Astrocyte (in vitro differentiated cells and primary cell): ENCODE results near the gene EFNB3. TPM values are rescaled to one million over a fixed set of nuclear protein-coding genes. Genes with fewer than 3 reads are reported as not detected.

Experiments used
- DNase-seq: peaks from one replicate; pipeline ENCODE4 v3.0.0-alpha.2; 2010; ENCODE audit warnings: low read depth
- FAIRE-seq: peaks from 2 replicates; lab custom pipeline; 2011; peaks lifted over from hg19 to GRCh38; lab: Jason Lieb, UNC
- H2AFZ ChIP-seq: 2 replicates; pipeline ENCODE4 v1.6.0; 2012; ENCODE audit warnings: low read depth, low read length, inconsistent platforms
- H3K27ac ChIP-seq: 2 replicates; pipeline ENCODE4 v1.5.1; 2011; ENCODE audit warnings: low read depth, low read length, inconsistent platforms
- H3K27me3 ChIP-seq: 2 replicates; pipeline ENCODE4 v1.6.0; 2011; ENCODE audit warnings: low read length, inconsistent platforms; ENCODE audit not compliant: insufficient read depth
- H3K36me3 ChIP-seq: 2 replicates; pipeline ENCODE4 v1.5.1; 2011; ENCODE audit warnings: low read length, inconsistent platforms; ENCODE audit not compliant: insufficient read depth
- H3K4me1 ChIP-seq: 2 replicates; pipeline ENCODE4 v1.5.1; 2011; ENCODE audit warnings: low read length, inconsistent platforms; ENCODE audit not compliant: insufficient read depth
- H3K4me2 ChIP-seq: 2 replicates; pipeline ENCODE4 v1.6.0; 2012; ENCODE audit warnings: low read length, inconsistent platforms
- H3K4me3 ChIP-seq: 2 replicates; pipeline ENCODE4 v1.5.1; 2011; ENCODE audit warnings: low read depth, mild to moderate bottlenecking, low read length, inconsistent platforms; ENCODE audit not compliant: insufficient read depth
- H3K79me2 ChIP-seq: 2 replicates; pipeline ENCODE4 v1.6.0; 2012; ENCODE audit warnings: mild to moderate bottlenecking, low read length, inconsistent platforms; ENCODE audit not compliant: insufficient read depth
- H3K9ac ChIP-seq: 2 replicates; pipeline ENCODE4 v1.6.0; 2012; ENCODE audit warnings: mild to moderate bottlenecking, low read length, inconsistent platforms
- H3K9me3 ChIP-seq: 2 replicates; pipeline ENCODE4 v1.5.1; 2012; ENCODE audit warnings: low read depth, mild to moderate bottlenecking, low read length, inconsistent platforms; ENCODE audit not compliant: insufficient read depth
- H4K20me1 ChIP-seq: 2 replicates; pipeline ENCODE4 v1.6.0; 2012; ENCODE audit warnings: low read length, inconsistent platforms; ENCODE audit not compliant: insufficient read depth
- H3K27ac Mint-ChIP-seq: one replicate; pipeline ENCODE4 v1.8.0; 2021; ENCODE audit warnings: mild to moderate bottlenecking, mixed read lengths; ENCODE audit not compliant: unreplicated experiment
- H3K27me3 Mint-ChIP-seq: one replicate; pipeline ENCODE4 v1.8.0; 2021; ENCODE audit warnings: low read depth, mixed read lengths; ENCODE audit not compliant: unreplicated experiment
- H3K36me3 Mint-ChIP-seq: one replicate; pipeline ENCODE4 v1.8.0; 2021; ENCODE audit warnings: low read depth, mixed read lengths; ENCODE audit not compliant: unreplicated experiment
- H3K4me1 Mint-ChIP-seq: one replicate; pipeline ENCODE4 v1.8.0; 2021; ENCODE audit warnings: low read depth, mixed read lengths; ENCODE audit not compliant: unreplicated experiment
- H3K4me3 Mint-ChIP-seq: one replicate; pipeline ENCODE4 v1.8.0; 2021; ENCODE audit warnings: mild to moderate bottlenecking, moderate library complexity, mixed read lengths; ENCODE audit not compliant: unreplicated experiment
- H3K9me3 Mint-ChIP-seq: one replicate; pipeline ENCODE4 v1.8.0; 2021; ENCODE audit warnings: mild to moderate bottlenecking, mixed read lengths; ENCODE audit not compliant: unreplicated experiment
- CTCF ChIP-seq: IDR thresholded peaks from 2 replicates; pipeline ENCODE4 v1.5.1; 2011; ENCODE audit warnings: low read depth, mild to moderate bottlenecking, inconsistent platforms, low read length, moderate library complexity; ENCODE audit not compliant: insufficient read depth
- EZH2 ChIP-seq: IDR thresholded peaks from 2 replicates; pipeline ENCODE4 v1.6.1; 2012; ENCODE audit warnings: mild to moderate bottlenecking, low read length, inconsistent platforms; ENCODE audit not compliant: insufficient read depth
- total RNA-seq: library from RNA; stranded (reverse); gene quantifications from 2 replicates; pipeline ENCODE4 v1.2.1, GENCODE V29; 2021

EFNB3 gene
- total RNA-seq, 1 donor from 2014 or later, result 7.0 TPM

GRCh38 chr17:7685533-7686221 lies 19.3 kb upstream of the EFNB3 start:
- FAIRE-seq, result no peak
- no peaks in the 10 kb centered on the region for H3K9me3 Mint-ChIP-seq

DNA sequence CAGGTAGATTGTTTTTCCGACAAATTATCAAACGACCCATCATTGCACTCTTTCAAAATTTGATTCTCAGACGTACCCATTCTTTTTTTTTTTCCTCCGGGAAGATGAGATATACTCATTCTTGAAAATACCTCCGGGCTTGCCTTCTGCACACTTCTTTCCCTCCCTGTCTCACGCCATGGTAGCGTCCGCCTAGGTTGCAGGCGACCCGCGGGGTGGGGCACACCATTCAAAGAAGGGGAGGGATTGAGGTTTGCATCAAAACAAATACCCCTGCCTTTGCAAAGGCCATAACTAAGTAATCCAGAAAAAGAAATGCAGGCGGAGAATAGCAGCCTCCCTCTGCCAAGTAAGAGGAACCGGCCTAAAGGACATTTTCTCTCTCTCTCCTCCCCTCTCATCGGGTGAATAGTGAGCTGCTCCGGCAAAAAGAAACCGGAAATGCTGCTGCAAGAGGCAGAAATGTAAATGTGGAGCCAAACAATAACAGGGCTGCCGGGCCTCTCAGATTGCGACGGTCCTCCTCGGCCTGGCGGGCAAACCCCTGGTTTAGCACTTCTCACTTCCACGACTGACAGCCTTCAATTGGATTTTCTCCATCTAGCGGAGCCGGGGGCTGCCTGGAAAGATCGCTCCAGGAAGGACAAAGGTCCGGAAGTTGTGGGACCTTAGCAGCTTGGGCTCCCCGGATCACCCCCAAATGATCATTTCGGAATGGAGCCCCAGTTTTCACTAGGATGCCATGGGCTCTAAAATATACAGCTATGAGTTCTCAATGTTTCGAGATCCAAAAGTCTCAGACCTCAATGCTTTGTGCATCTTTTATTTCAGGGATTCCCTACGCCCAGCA lies 18.6 kb upstream of the EFNB3 start:
- Histone ChIP-seq H3K9me3 (no peaks in the 10 kb centered on the region), H3K27ac (peak overlapping the region; percentile 99), H4K20me1 (peaks cover 32% of the 10 kb centered on the region), H2AFZ (peak overlapping the region; percentile 85), H3K4me1 (peaks cover 23% of the 10 kb centered on the region), H3K36me3 (no peaks in the 10 kb centered on the region), H3K4me2 (peak overlapping the region; percentile 92), H3K79me2 (peaks cover 65% of the 10 kb centered on the region), H3K27me3 (no peaks in the 10 kb centered on the region), H3K4me3 (peak overlapping the region; percentile 99), H3K9ac (peak overlapping the region; percentile 99)
- no peak for FAIRE-seq
- no peak for TF ChIP-seq CTCF
- no peak for TF ChIP-seq EZH2
- Mint-ChIP-seq H3K4me1 (peaks cover 6% of the 10 kb centered on the region), H3K27ac (peak overlapping the region; percentile 100), H3K4me3 (peak overlapping the region; percentile 95), H3K9me3 (no peaks in the 10 kb centered on the region), H3K27me3 (no peaks in the 10 kb centered on the region), H3K36me3 (peaks cover 8% of the 10 kb centered on the region)
- DNase-seq, result peak; percentile 80

More at GRCh38 chr17:7685533-7686221, 19.3 kb upstream of the EFNB3 start:
- no peaks in the 10 kb centered on the region for H3K27me3 ChIP-seq
- H3K9ac ChIP-seq, result peak overlapping the region; percentile 99
- Mint-ChIP-seq H3K4me1 (peaks cover 6% of the 10 kb centered on the region), H3K36me3 (peaks cover 8% of the 10 kb centered on the region), H3K27me3 (no peaks in the 10 kb centered on the region), H3K27ac (peak overlapping the region; percentile 100), H3K4me3 (peak overlapping the region; percentile 95)
- H2AFZ ChIP-seq, result peak overlapping the region; percentile 85
- H3K4me2 ChIP-seq, result peak overlapping the region; percentile 92
- TF ChIP-seq EZH2, result no peak
- TF ChIP-seq CTCF, result no peak
- peak; percentile 88 for DNase-seq
- peaks cover 65% of the 10 kb centered on the region for H3K79me2 ChIP-seq
- H3K4me3 ChIP-seq, result peak overlapping the region; percentile 99
- H3K9me3 ChIP-seq, result no peaks in the 10 kb centered on the region
- H3K4me1 ChIP-seq, result peaks cover 23% of the 10 kb centered on the region
- peak overlapping the region; percentile 99 for H3K27ac ChIP-seq
- H3K36me3 ChIP-seq, result no peaks in the 10 kb centered on the region
- peaks cover 32% of the 10 kb centered on the region for H4K20me1 ChIP-seq
